Measurements from ENCODE around the gene PAK4. TPM values are rescaled to one million over a fixed set of nuclear protein-coding genes. Genes with fewer than 3 reads are reported as not detected.
"Not testable (repeated sequence)": the region's sequence is repeated elsewhere in the genome, so short reads cannot be mapped to it uniquely, and the experiment has no call there.

PAK4 gene
- total and polyA plus RNA-seq, 9 of the 15 experiments (the other 6 are each of a cell fraction or from before 2014, with no cell fraction given) = 0.21 to 33.5 (median 5.8) TPM

DNA sequence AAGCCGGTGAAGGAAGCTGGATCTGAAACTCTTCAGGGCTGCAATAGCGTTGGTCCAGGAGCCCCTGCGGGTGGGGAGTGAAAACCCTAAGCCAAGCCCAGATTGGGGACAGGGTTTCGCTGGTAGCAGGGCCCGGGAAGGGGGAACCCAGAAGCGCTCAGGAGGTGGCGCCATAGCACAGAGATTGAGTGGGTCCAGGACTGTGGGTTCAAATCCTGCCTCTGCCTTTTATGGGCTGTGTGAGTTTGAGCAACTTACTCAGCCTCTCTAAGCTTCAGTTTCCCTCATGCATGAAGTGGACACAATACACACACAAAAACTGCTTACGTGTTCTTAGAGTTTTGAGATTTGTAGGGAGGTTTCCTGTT lies 86.8 kb downstream of the PAK4 start (continued):
- TF ChIP-seq STAG1 (CRISPR knock-in tag; IDR thresholded peaks at IDR 0.05; ENCODE audit: borderline replicate concordance) = peak; percentile 58; the same call in 1 of the 2 replicates

DNA sequence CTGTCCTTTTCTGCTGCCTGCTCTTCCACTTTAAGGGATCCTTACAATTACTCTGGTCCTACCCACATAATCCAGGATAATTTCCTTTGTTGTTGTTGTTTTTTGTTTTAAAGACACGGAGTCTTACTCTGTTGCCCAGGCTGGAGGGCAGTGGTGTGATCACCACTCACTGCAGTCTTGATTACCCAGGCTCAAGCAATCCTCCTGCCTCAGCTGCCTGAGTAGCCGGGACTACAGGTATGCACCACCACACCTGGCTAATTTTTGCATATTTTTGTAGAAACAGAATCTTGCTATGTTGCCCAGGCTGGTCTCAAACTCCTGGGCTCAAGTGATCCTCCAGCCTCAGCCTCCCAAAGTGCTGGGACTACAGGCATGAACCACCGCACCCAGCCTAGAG lies 89.7 kb downstream of the PAK4 start:
- FAIRE-seq; H3K27me3 ChIP-seq (ENCODE audit: control insufficient read depth in 2 of 2, insufficient read depth in 2 of 2, low read length in 2 of 2); H3K9ac ChIP-seq (ENCODE audit: insufficient read depth in 1 of 2, low read depth in 2 of 2, low read length in 2 of 2); in situ Hi-C loops (cut with MboI); H3K4me1 ChIP-seq (replicated peaks in 1 of 2; ENCODE audit: control insufficient read depth in 2 of 2, insufficient read depth in 2 of 2, low read length in 2 of 2); ATAC-seq; BruUV-seq (replicated peaks); POLR2A ChIA-PET; H3K27ac ChIP-seq (ENCODE audit: extremely low read depth, low read depth, low read length); H3K36me3 ChIP-seq (ENCODE audit: control insufficient read depth, insufficient read depth, low read length); intact Hi-C loops (cut with micrococcal nuclease); H3K4me3 ChIP-seq; H2AFZ ChIP-seq (ENCODE audit: low read depth, low read length); H3K4me2 ChIP-seq (ENCODE audit: insufficient read depth, low read length); H3K79me2 ChIP-seq (ENCODE audit: control insufficient read depth, insufficient read depth, low read length); CTCF ChIA-PET (ENCODE audit: low intra/inter-chr PET ratio); H3K9me1 ChIP-seq (ENCODE audit: control insufficient read depth, insufficient read depth, low read length); DNase-seq (ENCODE audit: extremely low read depth in 1 of 4, low spot score in 3 of 4); H3K9me3 ChIP-seq (replicated peaks; ENCODE audit: control insufficient read depth, insufficient read depth, low read depth, low read length); H4K20me1 ChIP-seq (replicated peaks; ENCODE audit: control insufficient read depth, insufficient read depth, low read length): not testable (repeated sequence)
- 7% methylated on average over 3 of the region's 3 CpGs for WGBS (ENCODE audit: insufficient coverage, low coverage, missing lambda C conversion rate)

DNA sequence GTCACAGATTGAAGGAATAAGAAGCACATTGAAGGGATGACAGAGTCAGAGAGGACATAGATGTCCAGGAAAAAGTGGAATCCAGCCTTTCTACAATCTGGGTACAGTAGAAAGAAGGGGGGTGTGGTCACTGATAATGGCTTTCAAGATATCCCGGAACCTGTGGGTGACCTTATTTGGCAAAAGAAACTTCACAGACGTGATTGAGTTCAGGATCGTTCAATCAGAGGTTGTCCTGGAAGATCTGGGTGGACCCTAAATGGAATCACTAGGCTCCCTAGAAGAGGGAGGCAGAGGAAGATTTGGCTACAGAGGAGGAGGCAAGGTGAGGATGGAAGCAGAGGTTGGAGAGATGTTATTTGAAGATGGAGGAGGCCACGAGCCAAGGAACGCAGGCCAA lies 91.5 kb downstream of the PAK4 start:
- no peak overlapping the region for H3K9ac ChIP-seq (ENCODE audit: insufficient read depth in 1 of 2, low read depth in 2 of 2, low read length in 2 of 2)
- H3K9me1 ChIP-seq (ENCODE audit: control insufficient read depth, insufficient read depth, low read length) = no peaks in the 10 kb centered on the region
- no peak overlapping the region for H3K27ac ChIP-seq (ENCODE audit: extremely low read depth, low read depth, low read length)
- 20% methylated on average over 5 of the region's 5 CpGs for WGBS (ENCODE audit: insufficient coverage, low coverage, missing lambda C conversion rate)
- ChIA-PET POLR2A (no interaction called here), CTCF (ENCODE audit: low intra/inter-chr PET ratio) (no interaction called here)
- H2AFZ ChIP-seq (ENCODE audit: low read depth, low read length) = no peak overlapping the region
- no peak for ATAC-seq
- no peak for DNase-seq (ENCODE audit: extremely low read depth in 1 of 4, low spot score in 3 of 4)
- H3K36me3 ChIP-seq (ENCODE audit: control insufficient read depth, insufficient read depth, low read length) = no peaks in the 10 kb centered on the region
- FAIRE-seq = no peak
- no peaks in the 10 kb centered on the region; a peak in 1 of 5 replicates for H3K4me1 ChIP-seq (replicated peaks in 1 of 2; ENCODE audit: control insufficient read depth in 2 of 2, insufficient read depth in 2 of 2, low read length in 2 of 2)
- no peaks in the 10 kb centered on the region for H4K20me1 ChIP-seq (replicated peaks; ENCODE audit: control insufficient read depth, insufficient read depth, low read length)
- H3K79me2 ChIP-seq (ENCODE audit: control insufficient read depth, insufficient read depth, low read length) = no peaks in the 10 kb centered on the region
- no peak overlapping the region for H3K4me3 ChIP-seq
- no peak overlapping the region for H3K4me2 ChIP-seq (ENCODE audit: insufficient read depth, low read length)
- H3K9me3 ChIP-seq (replicated peaks; ENCODE audit: control insufficient read depth, insufficient read depth, low read depth, low read length) = peaks cover 3% of the 10 kb centered on the region
- in situ Hi-C loops (cut with MboI) (no loop called here), intact Hi-C loops (cut with micrococcal nuclease) (no loop called here)
- BruUV-seq (replicated peaks) = no TSS peak
- peaks cover 0 to 13% of the 10 kb centered on the region in 2 experiments; a peak in 3 of 5 replicates for H3K27me3 ChIP-seq (ENCODE audit: control insufficient read depth in 2 of 2, insufficient read depth in 2 of 2, low read length in 2 of 2)
- TF ChIP-seq REST (IDR thresholded peaks at IDR 0.05; ENCODE audit: borderline replicate concordance) = no peak
- no peak for TF ChIP-seq REST (CRISPR knock-in tag; IDR thresholded peaks at IDR 0.05; ENCODE audit: low read depth)
- no peak for TF ChIP-seq ZNF764 (CRISPR knock-in tag; IDR thresholded peaks at IDR 0.05; ENCODE audit: low read depth)
- TF ChIP-seq, protein P1, sequence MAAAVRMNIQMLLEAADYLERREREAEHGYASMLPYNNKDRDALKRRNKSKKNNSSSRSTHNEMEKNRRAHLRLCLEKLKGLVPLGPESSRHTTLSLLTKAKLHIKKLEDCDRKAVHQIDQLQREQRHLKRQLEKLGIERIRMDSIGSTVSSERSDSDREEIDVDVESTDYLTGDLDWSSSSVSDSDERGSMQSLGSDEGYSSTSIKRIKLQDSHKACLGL (CRISPR knock-in tag; IDR thresholded peaks at IDR 0.05; ENCODE audit: borderline replicate concordance, poor library complexity, severe bottlenecking) = no peak
- TF ChIP-seq SRF (CRISPR knock-in tag; IDR thresholded peaks at IDR 0.05) = peak in 1 of 2 experiments; percentile 90; a peak in 2 of 4 replicates
